HG03108 (cell line): Measurements from ENCODE around the gene FAHD1.

ENCODE experiments used
- ATAC-seq: cut with Tn5 transposase; IDR thresholded peaks from one replicate; pipeline ENCODE4 v1.9.1; 2021; ENCODE audit warnings: moderate library complexity; ENCODE audit not compliant: unreplicated experiment

Gene FAHD1

GRCh38 chr16:1826691-1827573 is at the start of gene FAHD1, which contains the start of gene HAGH:
Gene FAHD1, plus strand, starts transcription at chr16:1827206. Its CDS starts 33 bp downstream, at chr16:1827239.
Gene HAGH, minus strand, starts transcription at chr16:1826825. Its CDS starts 38 bp downstream, at chr16:1826787.
- ATAC-seq = peak; percentile 77

- no peak for ATAC-seq
These were observed 49.4 kb upstream of the FAHD1 start for GRCh38 chr16:1777375-1778199.

GRCh38 chr16:1778200-1779179 is 48.5 kb upstream of the FAHD1 start:
- ATAC-seq = no peak

GRCh38 chr16:1779234-1779701 is 47.7 kb upstream of the FAHD1 start:
- ATAC-seq = no peak

- ATAC-seq = no peak
These were observed 47.0 kb upstream of the FAHD1 start for GRCh38 chr16:1779741-1780676.

GRCh38 chr16:1780677-1781072 is 46.3 kb upstream of the FAHD1 start:
- ATAC-seq = no peak

- no peak for ATAC-seq
These were observed 45.8 kb upstream of the FAHD1 start for GRCh38 chr16:1781254-1781653.

GRCh38 chr16:1781758-1782407 is 45.1 kb upstream of the FAHD1 start:
- no peak for ATAC-seq

- ATAC-seq = peak; percentile 83
These were observed 44.4 kb upstream of the FAHD1 start, which contains the start of the genes NUBP2 and SPSB3 for GRCh38 chr16:1782408-1783264. Gene NUBP2, plus strand, starts transcription at chr16:1782960. Its CDS starts 61 bp downstream, at chr16:1783021. Gene SPSB3, minus strand, starts transcription at chr16:1782571. Its CDS starts 1,088 bp downstream, at chr16:1781483.

GRCh38 chr16:1784977-1785845 is 41.8 kb upstream of the FAHD1 start:
- ATAC-seq = no peak

- no peak for ATAC-seq
These were observed 41.2 kb upstream of the FAHD1 start for GRCh38 chr16:1785846-1786170.

- no peak for ATAC-seq
These were observed 40.6 kb upstream of the FAHD1 start for GRCh38 chr16:1786242-1787055.

- no peak for ATAC-seq
These were observed 40.0 kb upstream of the FAHD1 start for GRCh38 chr16:1787056-1787321.

GRCh38 chr16:1787322-1788094 is 39.5 kb upstream of the FAHD1 start:
- ATAC-seq = no peak

- no peak for ATAC-seq
These were observed 38.8 kb upstream of the FAHD1 start for GRCh38 chr16:1788095-1788707.
